PFSK-1 (cell line): Measurements from ENCODE around the gene CASS4.

Source experiments
- POLR2AphosphoS5 ChIP-seq: IDR thresholded peaks from 2 replicates; pipeline ENCODE4 v1.6.1; 2012; ENCODE audit warnings: low read depth, mild to moderate bottlenecking, control low read depth, low read length, moderate library complexity
- REST ChIP-seq, 2 experiments: IDR thresholded peaks; 2 replicates each; pipeline versions ENCODE4 v1.6.1 to v1.8.0; 2011 to 2012; ENCODE audit warnings: low read depth in 2 of 2, low read length in 2 of 2, control low read depth in 1 of 2, inconsistent platforms in 1 of 2, mild to moderate bottlenecking in 1 of 2, moderate library complexity in 1 of 2; ENCODE audit not compliant: insufficient read depth in 1 of 2
- TAF1 ChIP-seq: IDR thresholded peaks from 2 replicates; pipeline ENCODE4 v1.6.1; 2012; ENCODE audit warnings: low read length, control low read depth, borderline replicate concordance; ENCODE audit not compliant: insufficient read depth

GRCh38 chr20:56383334-56383733 lies 28.7 kb upstream of the CASS4 start:
- TF ChIP-seq POLR2AphosphoS5 (no peak), REST (IDR thresholded peaks at IDR 0.05; ENCODE audit: insufficient read depth in 1 of 2, low read depth in 2 of 2, low read length in 2 of 2) (no peak), TAF1 (no peak)
